Heart left ventricle (tissue), 16 donors: ENCODE results near the gene PKN2. TPM values are rescaled to one million over a fixed set of nuclear protein-coding genes. Genes with fewer than 3 reads are reported as not detected.
"Not testable (repeated sequence)": the region's sequence is repeated elsewhere in the genome, so short reads cannot be mapped to it uniquely, and the experiment has no call there.

Experiments
- ATAC-seq, 4 donors: fragments of 200-7000 bp; cut with Tn5 transposase; one replicate each; pipeline ENCODE4 v1.9.1; 2020 to 2022; ENCODE audit warnings: moderate library complexity in 4 of 4, mild to moderate bottlenecking in 3 of 4, moderate number of reproducible peaks in 1 of 4
- DNase-seq, 5 donors: peaks; one replicate each; pipeline ENCODE4 v3.0.0-alpha.2; 2020
- H3K27ac ChIP-seq, 12 donors: fragments of 200-600 bp; sonication (generic) in 4 of 12; one replicate each; pipeline versions ENCODE4 v1.5.0 to v1.8.0; 2016 to 2022; ENCODE audit warnings: mild to moderate bottlenecking in 2 of 12
- H3K27me3 ChIP-seq, 9 donors: fragments of 200-600 bp; sonication (generic) in 2 of 9; one replicate each; pipeline versions ENCODE4 v1.5.1 to v1.8.0; 2016 to 2022; ENCODE audit warnings: mild to moderate bottlenecking in 3 of 9
- H3K36me3 ChIP-seq, 9 donors: fragments of 200-600 bp; sonication (generic) in 2 of 9; one replicate each; pipeline versions ENCODE4 v1.5.0 to v1.8.0; 2018 to 2022; ENCODE audit warnings: mild to moderate bottlenecking in 2 of 9
- H3K4me1 ChIP-seq, 12 donors: fragments of 200-600 bp; sonication (generic) in 4 of 12; one replicate each; pipeline versions ENCODE4 v1.5.0 to v1.8.0; 2016 to 2022; ENCODE audit warnings: mild to moderate bottlenecking in 3 of 12
- H3K4me3 ChIP-seq, 12 donors: fragments of 200-600 bp; sonication (generic) in 4 of 12; one replicate each; pipeline versions ENCODE4 v1.5.0 to v1.8.0; 2017 to 2022; ENCODE audit warnings: mild to moderate bottlenecking in 9 of 12, moderate library complexity in 4 of 12
- H3K9me3 ChIP-seq, 12 donors: fragments of 200-600 bp; sonication (generic) in 4 of 12; one replicate each; pipeline versions ENCODE4 v1.5.0 to v1.8.0; 2016 to 2022; ENCODE audit warnings: mild to moderate bottlenecking in 1 of 12
- CTCF ChIP-seq, 12 donors: fragments of 200-600 bp; sonication (generic) in 4 of 12; IDR thresholded peaks; one replicate each; pipeline versions ENCODE4 v1.5.0 to v1.8.0; 2018 to 2022; ENCODE audit warnings: antibody characterized with exemption in 12 of 12, mild to moderate bottlenecking in 5 of 12
- POLR2A ChIP-seq, 2 donors: fragments of 450-650 bp; IDR thresholded peaks; one replicate each; pipeline ENCODE4 v1.6.1; 2017; ENCODE audit warnings: antibody characterized with exemption in 2 of 2, mild to moderate bottlenecking in 2 of 2, moderate library complexity in 2 of 2
- WGBS, 4 donors: extraction: QIAGEN DNeasy Blood & Tissue Kit in 2 of 4; methylation state at CpG; one replicate each; pipeline versions ENCODE4 v1.1.5 to v1.1.7; 2013 to 2018; 5-methylcytosine and 5-hydroxymethylcytosine counted together
- intact Hi-C, 10 donors: fragments of 100-400 bp; cut with DNase I; formaldehyde crosslinking; loops; one replicate each; pipeline versions ENCODE4 v1.11.1 to v1.14.2; 2022
- polyA plus RNA-seq, 2 donors: library from polyadenylated mRNA; stranded (reverse); fragments of 200-250 nt; gene quantifications; one replicate each; pipeline ENCODE4 v1.2.3, GENCODE V29; 2013
- total RNA-seq, 9 donors: library from RNA; depleted of rRNA in 2 of 9; stranded (reverse); fragments of >200 nt in 2 of 9; fragmentation: NEBNext Ultra II Directional in 3 of 9; extraction: Animal tissue kit (Norgen Biotek cat#: 25700) in 3 of 9; gene quantifications; one replicate each; pipeline versions ENCODE4 v1.1.0 to v1.2.4, GENCODE V29; 2016 to 2023
- donor health status: ischemic (EF 13 %, LVEDD 7.1; RV severe dilation, severe dysfunction).
- donor health status: healthy with polysubstance abuse.
- donor health status: DM: no; HTN: yes; CAD: no.
- donor health status: DM: no; HTN: no; CAD: no.
- donor health status: ischemic (EF 25% LVEDD 6.9; RV normal size, moderate dysfunction).
- donor health status: ischemic (EF 25% LVEDD 5.7; RV mildly dilated, moderate dysfunction).
- donor health status: healthy.
- donor health status: DM: yes; HTN: yes; CAD: no.
- donor health status: ischemic (EF 35%, LVEDD 5.7; RV mildly dilated, moderate dysfunction).
- donor health status: nonischemic (EF 11% LVEDD 7.7; RV severe dilation, severe dysfunction).
- donor health status: DM: yes; HTN: yes; CAD: no.
- donor health status: PGD.
- donor health status: ischemic (EF 29% LVEDD 5.4; RV normal size, mild dysfunction).
- donor health status: nonischemic (EF 23%, LVEDD 6.1; RV moderate dilation, normal function).

PKN2 gene
- total and polyA plus RNA-seq, 11 donors: 7.3 to 43.8 (median 30.9) TPM

- intact Hi-C loops: loop anchor here in 1 of 10 donors (5.0 kb wide), 1 partner anchor 74 kb away; no protein-coding TSS in a partner anchor
- ATAC-seq (no peak), DNase-seq (no peak)
- H3K4me1 ChIP-seq: peaks cover 0 to 9% (median 0%) of the 10 kb centered on the region in 12 donors
- H3K36me3 ChIP-seq: peaks cover 0 to 83% (median 51%) of the 10 kb centered on the region in 9 donors
- WGBS, 4 donors: 91 to 93% (median 92%) methylated on average over 2 of the region's 2 CpGs
- H3K9me3 ChIP-seq: peaks cover 0 to 8% (median 0%) of the 10 kb centered on the region in 12 donors
- no peak overlapping the region for H3K27ac ChIP-seq
- no peak overlapping the region for H3K4me3 ChIP-seq
- TF ChIP-seq CTCF (IDR thresholded peaks at IDR 0.05) (no peak), POLR2A (IDR thresholded peaks at IDR 0.05) (no peak)
- no peaks in the 10 kb centered on the region for H3K27me3 ChIP-seq
Measured at GRCh38 chr1:88802950-88803349, 118.9 kb downstream of the PKN2 start.

- WGBS, 4 donors: 97 to 98% (median 97%) methylated on average over 5 of the region's 5 CpGs
Measured at GRCh38 chr1:88803444-88803843, 119.4 kb downstream of the PKN2 start.

GRCh38 chr1:88812366-88812765, 128.3 kb downstream of the PKN2 start:
- DNase-seq: no peak
- H3K36me3 ChIP-seq: peaks cover 0 to 97% (median 83%) of the 10 kb centered on the region in 9 donors
- no peaks in the 10 kb centered on the region for H3K27me3 ChIP-seq
- no peak for ATAC-seq
- no peaks in the 10 kb centered on the region for H3K9me3 ChIP-seq
- no peak overlapping the region for H3K27ac ChIP-seq
- H3K4me3 ChIP-seq: no peak overlapping the region
- intact Hi-C loops: no loop called here
- no peaks in the 10 kb centered on the region for H3K4me1 ChIP-seq
- TF ChIP-seq CTCF (IDR thresholded peaks at IDR 0.05) (no peak), POLR2A (IDR thresholded peaks at IDR 0.05) (no peak)

More at GRCh38 chr1:88803444-88803843, 119.4 kb downstream of the PKN2 start:
- intact Hi-C loops: loop anchor here in 1 of 10 donors (5.0 kb wide), 1 partner anchor 74 kb away; no protein-coding TSS in a partner anchor
- Histone ChIP-seq H3K4me3 (no peak overlapping the region), H3K4me1 (peaks cover 0 to 9% (median 0%) of the 10 kb centered on the region in 12 donors), H3K9me3 (peaks cover 0 to 8% (median 0%) of the 10 kb centered on the region in 12 donors), H3K27ac (no peak overlapping the region), H3K27me3 (no peaks in the 10 kb centered on the region), H3K36me3 (peaks cover 0 to 88% (median 56%) of the 10 kb centered on the region in 9 donors)
- ATAC-seq: no peak
- DNase-seq: no peak
- no peak for TF ChIP-seq CTCF (IDR thresholded peaks at IDR 0.05)
- TF ChIP-seq POLR2A (IDR thresholded peaks at IDR 0.05): no peak

- Histone ChIP-seq H3K4me3 (no peak overlapping the region), H3K9me3 (no peaks in the 10 kb centered on the region), H3K27me3 (no peaks in the 10 kb centered on the region), H3K36me3 (peaks cover 0 to 95% (median 81%) of the 10 kb centered on the region in 9 donors), H3K4me1 (no peaks in the 10 kb centered on the region), H3K27ac (no peak overlapping the region)
- intact Hi-C loops: no loop called here
- TF ChIP-seq POLR2A (IDR thresholded peaks at IDR 0.05) (no peak), CTCF (IDR thresholded peaks at IDR 0.05) (no peak)
- no peak for ATAC-seq
- no peak for DNase-seq
- WGBS, 4 donors: 88 to 97% (median 94%) methylated on average over 1 of the region's 1 CpG
Measured at GRCh38 chr1:88813471-88813870, 129.4 kb downstream of the PKN2 start.

- H3K36me3 ChIP-seq: peaks cover 0 to 86% (median 56%) of the 10 kb centered on the region in 9 donors
- H3K9me3 ChIP-seq, intact Hi-C loops, ATAC-seq, H3K4me3 ChIP-seq, H3K27ac ChIP-seq, DNase-seq, H3K4me1 ChIP-seq, H3K27me3 ChIP-seq: not testable (repeated sequence)
- WGBS, 4 donors: 97 to 100% (median 98%) methylated on average over 3 of the region's 3 CpGs
Measured at GRCh38 chr1:88819642-88820041, 135.6 kb downstream of the PKN2 start.
